ENCODE results near the gene SPSB4. TPM values are rescaled to one million over a fixed set of nuclear protein-coding genes. Genes with fewer than 3 reads are reported as not detected.

The SPSB4 gene
- total and polyA plus RNA-seq, 2 of the 8 experiments (the other 6 are each of a cell fraction or from before 2014, with no cell fraction given): 15.1 to 17.2 TPM

- H4K91ac ChIP-seq (replicated peaks; ENCODE audit: insufficient read length, low read length): no peak overlapping the region
- no peak for DNase-seq (ENCODE audit: low read depth in 1 of 2, low spot score in 2 of 2)
- FAIRE-seq: no peak
- H3K27ac ChIP-seq (ENCODE audit: low read depth, low read length): no peak overlapping the region
- no peak overlapping the region for H3K18ac ChIP-seq (ENCODE audit: extremely low read depth, low read length)
- no peak overlapping the region for H2BK5ac ChIP-seq (ENCODE audit: low read depth, low read length)
- WGBS, 2 experiments (ENCODE audit: extremely low coverage in 1 of 2, insufficient coverage in 1 of 2, insufficient read length in 1 of 2, insufficient replicate concordance in 2 of 2, low coverage in 1 of 2, low lambda C conversion rate in 2 of 2, missing lambda C conversion rate in 1 of 2): 82% methylated on average over 1 of the region's 1 CpG; no CpG with 5 or more reads in 1 of the 2 experiments
- peaks cover 0 to 2% (median 0%) of the 10 kb centered on the region in 4 experiments; a peak in 1 of 7 replicates for H3K27me3 ChIP-seq (replicated peaks in 1 of 4; ENCODE audit: control insufficient read depth in 3 of 4, extremely low read depth in 1 of 4, insufficient read depth in 3 of 4, low read length in 3 of 4)
- no peaks in the 10 kb centered on the region for H3K36me3 ChIP-seq (ENCODE audit: control insufficient read depth in 2 of 4, insufficient read depth in 4 of 4, low read length in 3 of 4)
- H3K23ac ChIP-seq (ENCODE audit: insufficient read length): no peak overlapping the region
- H3K4me3 ChIP-seq (ENCODE audit: extremely low read depth in 1 of 4, insufficient read depth in 2 of 4, low read depth in 3 of 4, low read length in 4 of 4): no peak overlapping the region
- H3K9me3 ChIP-seq (ENCODE audit: insufficient read depth in 2 of 2, low read depth in 1 of 2, low read length in 1 of 2): no peaks in the 10 kb centered on the region
- POLR2A ChIA-PET (ENCODE audit: partially characterized antibody): no interaction called here
- H3K9ac ChIP-seq (replicated peaks in 1 of 4; ENCODE audit: extremely low read depth in 1 of 4, low read depth in 3 of 4, low read length in 3 of 4): no peak overlapping the region
- H3K4ac ChIP-seq (replicated peaks; ENCODE audit: insufficient read length, low read depth, low read length): no peak overlapping the region
- no peak overlapping the region for H4K8ac ChIP-seq (ENCODE audit: extremely low read depth, insufficient read depth, low read length)
- H2AK5ac ChIP-seq (ENCODE audit: low read depth, low read length): no peak overlapping the region
- H3K4me2 ChIP-seq (ENCODE audit: insufficient read depth in 1 of 2, low read depth in 2 of 2, low read length in 2 of 2): no peak overlapping the region
- no peaks in the 10 kb centered on the region for H4K20me1 ChIP-seq (replicated peaks in 1 of 2; ENCODE audit: control insufficient read depth in 1 of 2, insufficient read depth in 2 of 2, low read length in 2 of 2)
- no peak overlapping the region for H2BK15ac ChIP-seq (ENCODE audit: low read length)
- H4K5ac ChIP-seq (ENCODE audit: insufficient read length, low read depth, low read length): no peak overlapping the region
- H3K79me2 ChIP-seq (ENCODE audit: control insufficient read depth in 1 of 2, insufficient read depth in 2 of 2, low read length in 2 of 2): no peaks in the 10 kb centered on the region
- no peaks in the 10 kb centered on the region for H3K79me1 ChIP-seq (ENCODE audit: low read depth, low read length)
- H3K4me1 ChIP-seq (replicated peaks in 1 of 4; ENCODE audit: control insufficient read depth in 3 of 4, insufficient read depth in 4 of 4, low read length in 3 of 4): no peaks in the 10 kb centered on the region
- H2BK20ac ChIP-seq (ENCODE audit: low read length): no peak overlapping the region
- CTCF ChIA-PET (ENCODE audit: partially characterized antibody): interaction anchor here (1.0 to 12.1 kb wide), 7 partner anchors 8 to 185 kb away, joined by 3 to 107 read pairs (median 7); no protein-coding TSS in a partner anchor
- H2BK12ac ChIP-seq (ENCODE audit: low read depth, low read length): no peak overlapping the region
- no peak overlapping the region for H3K56ac ChIP-seq (replicated peaks; ENCODE audit: insufficient read length, low read depth, low read length)
- no peak overlapping the region for H2AFZ ChIP-seq (ENCODE audit: low read length)
- no peaks in the 10 kb centered on the region for H3K23me2 ChIP-seq (ENCODE audit: low read depth, low read length)
- H3K14ac ChIP-seq (ENCODE audit: insufficient read length): no peak overlapping the region
- H2BK120ac ChIP-seq (replicated peaks; ENCODE audit: low read depth, low read length): no peak overlapping the region
- TF ChIP-seq SAP30 (IDR thresholded peaks at IDR 0.05; ENCODE audit: insufficient read depth, insufficient replicate concordance, low read length): no peak
- no peak for TF ChIP-seq CBX5 (IDR thresholded peaks at IDR 0.05; ENCODE audit: low read depth, low read length)
- no peak for TF ChIP-seq NRF1 (IDR thresholded peaks at IDR 0.05; ENCODE audit: low read depth, low read length)
- TF ChIP-seq RFX5 (IDR thresholded peaks at IDR 0.05; ENCODE audit: borderline replicate concordance, low read depth, low read length): no peak
- TF ChIP-seq E2F6 (IDR thresholded peaks at IDR 0.05): no peak
- TF ChIP-seq POLR2AphosphoS5 (IDR thresholded peaks at IDR 0.05; ENCODE audit: low read depth, low read length): no peak
- no peak for TF ChIP-seq BRCA1 (IDR thresholded peaks at IDR 0.05; ENCODE audit: low read depth, low read length)
- TF ChIP-seq RXRA (IDR thresholded peaks at IDR 0.05; ENCODE audit: insufficient read depth, low read depth, low read length): no peak
- no peak for TF ChIP-seq TEAD4 (IDR thresholded peaks at IDR 0.05; ENCODE audit: low read depth, low read length)
- no peak for TF ChIP-seq NANOG (IDR thresholded peaks at IDR 0.05; ENCODE audit: insufficient read depth, low read depth, low read length, poor library complexity, severe bottlenecking)
- no peak for TF ChIP-seq SIN3A (conservative IDR thresholded peaks at IDR 0.05 in 1 of 2, IDR thresholded peaks at IDR 0.05 in 1 of 2; ENCODE audit: low read depth in 1 of 2, low read length in 2 of 2)
- no peak for TF ChIP-seq FOSL1 (IDR thresholded peaks at IDR 0.05; ENCODE audit: insufficient read depth, low read depth, low read length)
- TF ChIP-seq CTBP2 (IDR thresholded peaks at IDR 0.05; ENCODE audit: borderline replicate concordance, insufficient read depth, insufficient read length, low read length): no peak
Measured at GRCh38 chr3:141006344-141006743, 44.8 kb upstream of the SPSB4 start.

All from H1 (cell line).